Stomach smooth muscle (tissue), 2 donors: ENCODE data around the gene PVALEF.

ENCODE experiments used
- H3K27ac ChIP-seq: one replicate; pipeline ENCODE4 v1.7.0; 2013; ENCODE audit warnings: mild to moderate bottlenecking, low read length, inconsistent platforms
- H3K27me3 ChIP-seq, 2 donors: one replicate each; pipeline ENCODE4 v1.7.0; 2013; ENCODE audit warnings: low read length in 2 of 2; ENCODE audit not compliant: insufficient read depth in 2 of 2, control insufficient read depth in 1 of 2
- H3K36me3 ChIP-seq, 2 donors: one replicate each; pipeline ENCODE4 v1.7.0; 2013; ENCODE audit warnings: low read length in 2 of 2; ENCODE audit not compliant: control insufficient read depth in 2 of 2, insufficient read depth in 2 of 2
- H3K4me1 ChIP-seq: one replicate; pipeline ENCODE4 v1.7.0; 2013; ENCODE audit warnings: low read length; ENCODE audit not compliant: control insufficient read depth, insufficient read depth
- H3K4me3 ChIP-seq, 2 donors: one replicate each; pipeline ENCODE4 v1.7.0; 2013; ENCODE audit warnings: low read length in 2 of 2
- H3K9ac ChIP-seq, 2 donors: one replicate each; pipeline ENCODE4 v1.7.0; 2013; ENCODE audit warnings: low read length in 2 of 2, mild to moderate bottlenecking in 1 of 2
- H3K9me3 ChIP-seq, 2 donors: one replicate each; pipeline ENCODE4 v1.7.0; 2013; ENCODE audit warnings: low read length in 2 of 2; ENCODE audit not compliant: control insufficient read depth in 2 of 2
- donor health status: healthy.
- donor health status: Pancreatic carcinoma.

Gene PVALEF

GRCh38 chr17:81121841-81122733 lies 43.2 kb upstream of the PVALEF start:
- Histone ChIP-seq H3K36me3 (peaks cover 0 to under 1% of the 10 kb centered on the region in 2 donors), H3K27me3 (no peaks in the 10 kb centered on the region), H3K27ac (no peak overlapping the region), H3K9me3 (no peaks in the 10 kb centered on the region), H3K4me3 (no peak overlapping the region), H3K9ac (no peak overlapping the region), H3K4me1 (peaks cover 15% of the 10 kb centered on the region)

- Histone ChIP-seq H3K4me1 (peaks cover 15% of the 10 kb centered on the region), H3K4me3 (no peak overlapping the region), H3K27me3 (no peaks in the 10 kb centered on the region), H3K27ac (no peak overlapping the region), H3K36me3 (no peaks in the 10 kb centered on the region), H3K9ac (no peak overlapping the region), H3K9me3 (no peaks in the 10 kb centered on the region)
These were observed 42.0 kb upstream of the PVALEF start for GRCh38 chr17:81123052-81124048.

- no peak overlapping the region for H3K9ac ChIP-seq
- no peaks in the 10 kb centered on the region for H3K27me3 ChIP-seq
- no peaks in the 10 kb centered on the region for H3K36me3 ChIP-seq
- H3K9me3 ChIP-seq, result no peaks in the 10 kb centered on the region
- H3K4me3 ChIP-seq, result no peak overlapping the region
- no peak overlapping the region for H3K27ac ChIP-seq
- peaks cover 6% of the 10 kb centered on the region for H3K4me1 ChIP-seq
These were observed 40.9 kb upstream of the PVALEF start for GRCh38 chr17:81124377-81124776.

GRCh38 chr17:81125573-81126081 lies 39.7 kb upstream of the PVALEF start:
- H3K4me3 ChIP-seq, result no peak overlapping the region
- no peaks in the 10 kb centered on the region for H3K27me3 ChIP-seq
- no peaks in the 10 kb centered on the region for H3K36me3 ChIP-seq
- no peak overlapping the region for H3K9ac ChIP-seq
- no peak overlapping the region for H3K27ac ChIP-seq
- no peaks in the 10 kb centered on the region for H3K4me1 ChIP-seq
- no peaks in the 10 kb centered on the region for H3K9me3 ChIP-seq

- H3K36me3 ChIP-seq, result no peaks in the 10 kb centered on the region
- H3K9me3 ChIP-seq, result no peaks in the 10 kb centered on the region
- no peaks in the 10 kb centered on the region for H3K4me1 ChIP-seq
- H3K9ac ChIP-seq, result no peak overlapping the region
- H3K4me3 ChIP-seq, result no peak overlapping the region
- no peak overlapping the region for H3K27ac ChIP-seq
- H3K27me3 ChIP-seq, result no peaks in the 10 kb centered on the region
These were observed 38.8 kb upstream of the PVALEF start for GRCh38 chr17:81126281-81127132.

DNA sequence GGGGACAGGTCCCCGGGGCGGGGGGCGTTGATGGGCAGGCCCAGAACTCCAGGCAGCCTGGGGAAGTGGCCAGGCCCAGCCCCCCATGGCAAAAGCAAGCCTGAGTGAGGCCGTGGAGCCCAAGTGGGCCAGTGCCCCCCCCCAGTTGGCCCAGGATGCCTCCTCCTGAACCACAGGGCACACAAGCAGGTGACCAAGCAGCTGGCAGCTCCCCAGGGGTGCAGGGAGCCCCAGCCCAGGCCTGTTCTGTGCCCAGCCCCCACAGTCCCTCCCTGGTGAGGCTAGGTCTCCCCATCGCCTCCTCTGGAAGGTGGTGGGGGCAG lies 38.2 kb upstream of the PVALEF start:
- Histone ChIP-seq H3K9me3 (no peaks in the 10 kb centered on the region), H3K27ac (no peak overlapping the region), H3K27me3 (no peaks in the 10 kb centered on the region), H3K4me1 (no peaks in the 10 kb centered on the region), H3K9ac (no peak overlapping the region), H3K4me3 (no peak overlapping the region), H3K36me3 (no peaks in the 10 kb centered on the region)

- Histone ChIP-seq H3K4me1 (no peaks in the 10 kb centered on the region), H3K9me3 (no peaks in the 10 kb centered on the region), H3K36me3 (no peaks in the 10 kb centered on the region), H3K27me3 (no peaks in the 10 kb centered on the region), H3K4me3 (no peak overlapping the region), H3K27ac (no peak overlapping the region), H3K9ac (no peak overlapping the region)
These were observed 37.7 kb upstream of the PVALEF start for GRCh38 chr17:81127526-81128177.

- H3K4me1 ChIP-seq, result no peaks in the 10 kb centered on the region
- no peaks in the 10 kb centered on the region for H3K9me3 ChIP-seq
- no peaks in the 10 kb centered on the region for H3K27me3 ChIP-seq
- no peaks in the 10 kb centered on the region for H3K36me3 ChIP-seq
- H3K9ac ChIP-seq, result no peak overlapping the region
- no peak overlapping the region for H3K4me3 ChIP-seq
- no peak overlapping the region for H3K27ac ChIP-seq
These were observed 37.0 kb upstream of the PVALEF start for GRCh38 chr17:81128338-81128737.

DNA sequence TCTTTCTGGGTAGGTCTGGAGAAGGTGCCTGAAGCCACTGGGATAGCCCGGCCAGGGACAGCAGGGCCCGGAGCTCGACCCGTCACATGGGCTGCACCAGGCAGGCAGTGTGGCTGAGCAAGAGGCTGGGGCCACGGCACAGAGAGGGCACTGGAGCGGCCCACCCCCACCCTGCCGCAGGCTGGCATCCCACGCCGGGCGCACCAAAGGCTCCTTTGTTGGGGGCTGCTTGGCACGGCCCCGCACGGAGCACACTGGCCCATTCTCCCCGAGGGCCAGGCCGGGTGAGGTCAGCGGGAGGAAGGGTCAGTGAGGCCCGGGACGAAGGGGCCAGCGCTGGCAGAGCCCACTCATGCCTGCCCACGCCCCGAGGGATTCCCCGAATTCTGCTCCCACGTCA lies 36.5 kb upstream of the PVALEF start:
- Histone ChIP-seq H3K9ac (no peak overlapping the region), H3K4me3 (no peak overlapping the region), H3K27me3 (no peaks in the 10 kb centered on the region)

DNA sequence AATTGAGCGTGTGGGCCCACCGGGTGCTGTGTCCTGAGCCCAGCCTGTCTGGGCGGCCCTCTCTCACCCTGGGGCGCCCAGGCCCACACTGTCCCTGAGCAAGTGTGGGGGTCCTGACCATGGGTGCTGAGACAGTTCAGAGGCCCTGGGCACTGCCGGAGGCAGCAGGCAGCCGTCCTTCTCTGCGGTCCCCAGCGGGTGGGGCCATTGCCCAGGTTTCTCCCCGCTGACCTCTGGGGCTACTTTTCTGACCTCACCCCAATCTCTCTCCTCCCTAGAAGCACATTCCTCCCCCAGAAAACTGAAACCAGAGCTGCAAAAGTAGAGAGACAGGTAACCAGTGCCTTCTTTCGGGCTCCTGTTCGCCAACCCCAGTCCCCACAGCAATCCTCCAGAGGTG lies 36.0 kb upstream of the PVALEF start:
- H3K36me3 ChIP-seq, result no peaks in the 10 kb centered on the region
- no peaks in the 10 kb centered on the region for H3K27me3 ChIP-seq
- H3K4me3 ChIP-seq, result no peak overlapping the region
- H3K9ac ChIP-seq, result no peak overlapping the region
- no peaks in the 10 kb centered on the region for H3K4me1 ChIP-seq
- H3K27ac ChIP-seq, result no peak overlapping the region
- no peaks in the 10 kb centered on the region for H3K9me3 ChIP-seq

More for the DNA sequence above, 36.5 kb upstream of the PVALEF start:
- no peaks in the 10 kb centered on the region for H3K4me1 ChIP-seq
- no peak overlapping the region for H3K27ac ChIP-seq
- no peaks in the 10 kb centered on the region for H3K9me3 ChIP-seq
- H3K36me3 ChIP-seq, result no peaks in the 10 kb centered on the region
